HCT116 (cell line): ENCODE results near the gene SPIB. TPM values are rescaled to one million over a fixed set of nuclear protein-coding genes. Genes with fewer than 3 reads are reported as not detected.

Experiments used
- ATAC-seq: fragments of 200-7000 bp; cut with Tn5 transposase; 2 replicates; pipeline ENCODE4 v1.9.1; 2020; ENCODE audit warnings: mild to moderate bottlenecking, moderate library complexity
- BruUV-seq: library from RNA; stranded (reverse); fragments of 400-500 nt; replicated peaks from 2 replicates; lab custom pipeline; 2021; lab: Mats Ljungman, UMichigan
- CTCF ChIA-PET: fragments of 300-600 bp; sonication (Branson Sonifier 250); formaldehyde crosslinking; loops from one replicate; lab custom pipeline; 2021; ENCODE audit warnings: antibody characterized with exemption; lab: Charles Lee
- POLR2A ChIA-PET: fragments of 300-600, 350-600 bp; sonication (Branson Sonifier 250); formaldehyde crosslinking; loops from one replicate; lab custom pipeline; 2021; ENCODE audit warnings: antibody characterized with exemption; lab: Charles Lee
- RAD21 ChIA-PET, 2 experiments: fragments of 300-600 bp; sonication (Branson Sonifier 250); formaldehyde crosslinking; loops; one replicate each; lab custom pipeline; 2023; ENCODE audit warnings: low total read pairs in 2 of 2; ENCODE audit not compliant: uncharacterized antibody in 2 of 2, unreplicated experiment in 2 of 2, low non-redundant PET in 1 of 2; lab: Charles Lee
- DNase-seq: peaks from one replicate; pipeline ENCODE4 v3.0.0-alpha.2; 2010; ENCODE audit warnings: low read depth, low spot score
- H2AFZ ChIP-seq: fragments of 200-600 bp; shearing (Covaris generic), sonication (generic); 2 replicates; pipeline ENCODE4 v1.6.1; 2017; ENCODE audit warnings: low read depth, mixed run types, mixed read lengths, antibody characterized with exemption, low read length; ENCODE audit not compliant: poor library complexity, severe bottlenecking
- H3K27ac ChIP-seq: 2 replicates; pipeline ENCODE4 v1.5.1; 2012; ENCODE audit warnings: low read depth, low read length
- H3K27me3 ChIP-seq: fragments of 200-600 bp; sonication (generic); 2 replicates; pipeline ENCODE4 v1.6.1; 2016; ENCODE audit warnings: mixed run types, low read length, mixed read lengths; ENCODE audit not compliant: insufficient read depth
- H3K36me3 ChIP-seq, 2 experiments: fragments of 200-500 bp in 1 of 2; fragments of 200-600 bp in 1 of 2; sonication (Bioruptor generic) in 1 of 2; sonication (generic) in 1 of 2; 2 replicates each; pipeline versions ENCODE4 v1.5.1 to v1.6.1; 2014 to 2016; ENCODE audit warnings: low read length in 2 of 2, inconsistent platforms in 1 of 2, mixed read lengths in 1 of 2, mixed run types in 1 of 2; ENCODE audit not compliant: insufficient read depth in 2 of 2, control insufficient read depth in 1 of 2
- H3K4me1 ChIP-seq, 2 experiments: fragments of 200-600 bp in 1 of 2; sonication (generic) in 1 of 2; 2 replicates each; pipeline versions ENCODE4 v1.5.1 to v1.6.1; 2012 to 2017; ENCODE audit warnings: low read length in 2 of 2, inconsistent platforms in 1 of 2, mild to moderate bottlenecking in 1 of 2, mixed read lengths in 1 of 2, mixed run types in 1 of 2, moderate library complexity in 1 of 2; ENCODE audit not compliant: insufficient read depth in 2 of 2, control insufficient read depth in 1 of 2
- H3K4me2 ChIP-seq: fragments of 200-600 bp; sonication (generic); 2 replicates; pipeline ENCODE4 v1.6.1; 2017; ENCODE audit warnings: mixed run types, low read length, mixed read lengths
- H3K4me3 ChIP-seq, 2 experiments: fragments of 200-600 bp in 1 of 2; sonication (generic) in 1 of 2; replicated peaks in 1 of 2; 2 replicates each; pipeline ENCODE4 v1.5.1; 2011 to 2016; ENCODE audit warnings: low read length in 2 of 2, control low read depth in 1 of 2, low read depth in 1 of 2, mild to moderate bottlenecking in 1 of 2, mixed read lengths in 1 of 2, mixed run types in 1 of 2
- H3K79me2 ChIP-seq: fragments of 200-600 bp; sonication (generic); 2 replicates; pipeline ENCODE4 v1.6.1; 2017; ENCODE audit warnings: mild to moderate bottlenecking, mixed run types, low read length, moderate library complexity, mixed read lengths; ENCODE audit not compliant: insufficient read depth
- H3K9ac ChIP-seq: fragments of 200-600 bp; sonication (generic); 2 replicates; pipeline ENCODE4 v1.6.1; 2016; ENCODE audit warnings: low read length, mixed read lengths
- H3K9me2 ChIP-seq: fragments of 200-600 bp; sonication (generic), shearing (Covaris generic); 2 replicates; pipeline ENCODE4 v1.6.1; 2017; ENCODE audit warnings: mixed run types, mild to moderate bottlenecking, moderate library complexity; ENCODE audit not compliant: insufficient read depth
- H3K9me3 ChIP-seq, 2 experiments: fragments of 200-500 bp in 1 of 2; fragments of 200-600 bp in 1 of 2; sonication (Bioruptor generic) in 1 of 2; sonication (generic) in 1 of 2; 2 replicates each; pipeline ENCODE4 v1.6.1; 2014 to 2017; ENCODE audit warnings: low read length in 2 of 2, mixed read lengths in 2 of 2, inconsistent platforms in 1 of 2, low read depth in 1 of 2, mild to moderate bottlenecking in 1 of 2, mixed run types in 1 of 2, moderate library complexity in 1 of 2; ENCODE audit not compliant: control insufficient read depth in 1 of 2, insufficient read depth in 1 of 2
- H4K20me1 ChIP-seq: fragments of 200-600 bp; sonication (generic), shearing (Covaris generic); 2 replicates; pipeline ENCODE4 v1.6.1; 2017; ENCODE audit warnings: mixed run types, mild to moderate bottlenecking, moderate library complexity; ENCODE audit not compliant: insufficient read depth
- CBX3 ChIP-seq: IDR thresholded peaks from 2 replicates; pipeline ENCODE4 v1.6.1; 2012; ENCODE audit warnings: low read depth
- EGR1 ChIP-seq: IDR thresholded peaks from 2 replicates; pipeline ENCODE4 v1.6.1; 2012; ENCODE audit warnings: low read depth
- ELF1 ChIP-seq: IDR thresholded peaks from 2 replicates; pipeline ENCODE4 v1.6.1; 2012; ENCODE audit warnings: low read depth, borderline replicate concordance
- EZH2 ChIP-seq: fragments of 200-600 bp; sonication (generic); IDR thresholded peaks from 2 replicates; pipeline ENCODE4 v1.6.1; 2017; ENCODE audit warnings: antibody characterized with exemption, mixed run types
- EZH2phosphoT487 ChIP-seq: fragments of 200-600 bp; IDR thresholded peaks from 2 replicates; pipeline ENCODE4 v1.6.1; 2018; ENCODE audit warnings: antibody characterized with exemption, borderline replicate concordance
- FOSL1 ChIP-seq: IDR thresholded peaks from 2 replicates; pipeline ENCODE4 v1.6.1; 2012; ENCODE audit warnings: low read depth
- JUND ChIP-seq: IDR thresholded peaks from 2 replicates; pipeline ENCODE4 v1.6.1; 2012
- MAX ChIP-seq: IDR thresholded peaks from 2 replicates; pipeline ENCODE4 v1.6.1; 2012
- SIN3A ChIP-seq: IDR thresholded peaks from 2 replicates; pipeline ENCODE4 v1.6.1; 2012; ENCODE audit warnings: low read depth
- SRF ChIP-seq: IDR thresholded peaks from 2 replicates; pipeline ENCODE4 v1.6.1; 2012; ENCODE audit warnings: low read depth
- TCF7L2 ChIP-seq: IDR thresholded peaks from 2 replicates; pipeline ENCODE4 v1.7.0; 2011; ENCODE audit warnings: borderline replicate concordance, inconsistent platforms; ENCODE audit not compliant: insufficient read depth, insufficient read length; ENCODE audit errors: extremely low read depth
- YY1 ChIP-seq: IDR thresholded peaks from 2 replicates; pipeline ENCODE4 v1.6.1; 2011; ENCODE audit warnings: low read length, low read depth, moderate library complexity, mild to moderate bottlenecking; ENCODE audit not compliant: insufficient replicate concordance; ENCODE audit errors: extremely low read depth
- ZNF274 ChIP-seq: fragments of 200-500 bp; sonication (Bioruptor generic); IDR thresholded peaks from 2 replicates; pipeline ENCODE4 v1.6.1; 2014; ENCODE audit warnings: mild to moderate bottlenecking, low read depth, low read length, inconsistent platforms
- intact Hi-C: fragments of 100-400 bp; cut with micrococcal nuclease; formaldehyde crosslinking; loops from 2 replicates; pipeline ENCODE4 v1.10.0; 2022
- total RNA-seq: library from RNA; stranded (reverse); gene quantifications from one replicate; pipeline ENCODE4 v1.2.1, GENCODE V29; 2021; ENCODE audit not compliant: unreplicated experiment
- TF ChIP-seq, protein P1 (sequence below): IDR thresholded peaks from 2 replicates; pipeline ENCODE4 v1.6.1; 2011; ENCODE audit warnings: mild to moderate bottlenecking, low read length, moderate library complexity; ENCODE audit not compliant: insufficient replicate concordance; ENCODE audit errors: extremely low read depth

SPIB gene
- total RNA-seq, 1 experiment from 2014 or later = 0.96 TPM

- Histone ChIP-seq H3K4me1 (peaks cover 15 to 22% of the 10 kb centered on the region in 2 experiments; a peak in 3 of 4 replicates), H3K27ac (no peak overlapping the region; the same call in 1 of the 2 replicates), H3K79me2 (peaks cover 44% of the 10 kb centered on the region), H3K36me3 (peaks cover 32 to 42% of the 10 kb centered on the region in 2 experiments), H4K20me1 (no peaks in the 10 kb centered on the region), H3K9me2 (no peaks in the 10 kb centered on the region), H3K4me3 (no peak overlapping the region), H3K4me2 (no peak overlapping the region), H3K27me3 (no peaks in the 10 kb centered on the region), H3K9ac (no peak overlapping the region), H3K9me3 (no peaks in the 10 kb centered on the region), H2AFZ (no peak overlapping the region)
- BruUV-seq = no TSS peak
- DNase-seq = no peak
- TF ChIP-seq YY1 (no peak), EZH2phosphoT487 (no peak), JUND (no peak), SIN3A (no peak), EZH2 (no peak), EGR1 (no peak), ZNF274 (no peak), SRF (no peak), ELF1 (no peak), TCF7L2 (no peak), CBX3 (no peak), MAX (no peak), FOSL1 (no peak)
- TF ChIP-seq, protein P1, sequence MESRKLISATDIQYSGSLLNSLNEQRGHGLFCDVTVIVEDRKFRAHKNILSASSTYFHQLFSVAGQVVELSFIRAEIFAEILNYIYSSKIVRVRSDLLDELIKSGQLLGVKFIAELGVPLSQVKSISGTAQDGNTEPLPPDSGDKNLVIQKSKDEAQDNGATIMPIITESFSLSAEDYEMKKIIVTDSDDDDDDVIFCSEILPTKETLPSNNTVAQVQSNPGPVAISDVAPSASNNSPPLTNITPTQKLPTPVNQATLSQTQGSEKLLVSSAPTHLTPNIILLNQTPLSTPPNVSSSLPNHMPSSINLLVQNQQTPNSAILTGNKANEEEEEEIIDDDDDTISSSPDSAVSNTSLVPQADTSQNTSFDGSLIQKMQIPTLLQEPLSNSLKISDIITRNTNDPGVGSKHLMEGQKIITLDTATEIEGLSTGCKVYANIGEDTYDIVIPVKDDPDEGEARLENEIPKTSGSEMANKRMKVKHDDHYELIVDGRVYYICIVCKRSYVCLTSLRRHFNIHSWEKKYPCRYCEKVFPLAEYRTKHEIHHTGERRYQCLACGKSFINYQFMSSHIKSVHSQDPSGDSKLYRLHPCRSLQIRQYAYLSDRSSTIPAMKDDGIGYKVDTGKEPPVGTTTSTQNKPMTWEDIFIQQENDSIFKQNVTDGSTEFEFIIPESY = no peak
- RAD21 ChIA-PET = no interaction called here
- no peak for ATAC-seq
- POLR2A ChIA-PET = no interaction called here
- CTCF ChIA-PET = no interaction called here
- intact Hi-C loops = no loop called here
These were observed 36.6 kb upstream of the SPIB start for GRCh38 chr19:50381881-50382729.
